Glomerular endothelial cell (primary cell): ENCODE results near the gene SGSH. TPM values are rescaled to one million over a fixed set of nuclear protein-coding genes. Genes with fewer than 3 reads are reported as not detected.

Experiments used
- DNase-seq: peaks from one replicate; pipeline ENCODE4 v3.0.0-alpha.2; 2011; ENCODE audit warnings: low read depth, low spot score; ENCODE audit errors: extremely low read depth
- total RNA-seq: library from RNA; depleted of rRNA; stranded (reverse); fragments of >200 nt; gene quantifications from 2 replicates; pipeline ENCODE4 v1.2.3, GENCODE V29; 2015

SGSH gene
- total RNA-seq, 1 donor from 2014 or later, result 79.5 TPM

- no peak for DNase-seq
Measured at GRCh38 chr17:80163336-80163735, 56.8 kb downstream of the SGSH start.

DNA sequence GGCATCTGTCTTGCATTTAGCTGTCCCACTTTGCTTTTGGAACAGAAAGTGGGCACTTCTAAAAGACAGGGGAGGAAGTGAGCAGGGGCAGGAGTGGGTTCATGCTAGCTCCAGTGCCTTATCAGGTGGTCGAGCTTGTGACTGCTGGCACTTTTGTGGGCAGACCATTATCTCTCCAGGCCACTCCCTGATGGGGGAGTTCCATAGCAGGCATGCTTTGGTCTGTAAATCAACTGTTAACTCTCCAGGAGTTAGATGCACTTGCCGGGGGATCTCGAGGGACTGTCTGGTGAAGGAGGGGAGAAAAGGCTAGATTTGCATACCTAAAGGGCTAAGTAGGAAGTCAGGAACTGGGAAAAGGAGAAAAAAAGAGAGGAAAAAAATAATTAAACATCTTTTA lies 59.6 kb downstream of the SGSH start:
- DNase-seq, result no peak

Other genes with a start within 250 kb of the SGSH start
- 30.5 and 35.8 TPM in 2 replicates for gene TBC1D16, start 184.5 kb downstream of the SGSH start, total RNA-seq
- 2.6 and 4.9 TPM in 2 replicates for gene CCDC40, start 183.7 kb downstream of the SGSH start, total RNA-seq
- gene GAA, start 118.8 kb downstream of the SGSH start, total RNA-seq, result 119 and 166 TPM in 2 replicates
- 61.3 and 71.3 TPM in 2 replicates for gene EIF4A3, start 73.2 kb downstream of the SGSH start, total RNA-seq
- 0.12 TPM in 1 of 2 replicates, not detected in the other for gene CARD14, start 50.3 kb downstream of the SGSH start, total RNA-seq
- gene SLC26A11, start 94 bp upstream of the SGSH start, total RNA-seq, result 18.8 and 26.6 TPM in 2 replicates
- 124 and 209 TPM in 2 replicates for gene RNF213, start 40.5 kb upstream of the SGSH start, total RNA-seq
- gene ENDOV, start 194.8 kb upstream of the SGSH start, total RNA-seq, result 22.0 and 30.8 TPM in 2 replicates